ENCODE measurements around the gene IL9. TPM values are rescaled to one million over a fixed set of nuclear protein-coding genes. Genes with fewer than 3 reads are reported as not detected.

Gene IL9
- total and polyA plus RNA-seq, 2 of the 13 experiments (the other 11 are each of a cell fraction or from before 2014, with no cell fraction given), result not detected

DNA sequence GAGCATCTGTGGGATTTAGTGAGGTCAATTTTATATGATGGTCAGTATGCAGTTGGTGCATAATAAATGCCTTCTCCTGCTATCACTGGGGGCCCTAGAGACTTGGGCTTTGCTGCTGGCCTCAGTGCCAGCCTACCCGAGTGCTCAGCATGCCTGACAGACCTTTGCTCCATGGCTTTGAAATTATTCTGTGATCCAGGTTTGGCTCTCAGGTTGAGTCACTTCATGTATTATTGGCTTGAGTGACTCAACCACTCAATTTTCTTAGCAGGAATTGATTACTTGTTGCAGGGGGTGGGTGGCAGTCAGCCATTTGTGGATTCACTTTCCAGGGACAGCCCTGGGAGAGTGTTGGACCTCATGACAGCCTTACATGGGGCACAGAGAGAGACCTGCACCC is 47.7 kb downstream of the IL9 start:
- CTCF ChIA-PET (ENCODE audit: low intra/inter-chr PET ratio, low total read pairs), result no interaction called here
- no peak overlapping the region for H3K4me2 ChIP-seq (ENCODE audit: low read depth, low read length)
- POLR2A ChIA-PET, result no interaction called here
- ATAC-seq (no peak), FAIRE-seq (no peak), DNase-seq (ENCODE audit: low spot score) (no peak)
- H3K36me3 ChIP-seq (replicated peaks in 1 of 2; ENCODE audit: control insufficient read depth in 1 of 2, insufficient read depth in 2 of 2, low read length in 2 of 2), result no peaks in the 10 kb centered on the region
- no peak overlapping the region for H3K4me3 ChIP-seq (replicated peaks in 1 of 3; ENCODE audit: insufficient read depth in 1 of 3, low read depth in 2 of 3, low read length in 3 of 3)
- no TSS peak for BruUV-seq (replicated peaks)
- H3K9ac ChIP-seq (ENCODE audit: insufficient read depth, low read depth, low read length), result no peak overlapping the region
- H3K9me3 ChIP-seq (ENCODE audit: low read length), result no peaks in the 10 kb centered on the region
- no peak overlapping the region for H2AFZ ChIP-seq (ENCODE audit: low read length)
- no peaks in the 10 kb centered on the region for H4K20me1 ChIP-seq (ENCODE audit: insufficient read depth, low read length)
- intact Hi-C loops (cut with micrococcal nuclease; ENCODE audit: unreplicated experiment) (no loop called here), in situ Hi-C loops (cut with HindIII; ENCODE audit: extremely low pct_ligation_motif_present, low pct_unique_long_range_greater_than_20kb) (no loop called here)
- no peaks in the 10 kb centered on the region for H3K79me2 ChIP-seq (ENCODE audit: insufficient read depth, low read length)
- H3K4me1 ChIP-seq (ENCODE audit: insufficient read depth, low read length), result no peaks in the 10 kb centered on the region
- TF ChIP-seq, protein P1, sequence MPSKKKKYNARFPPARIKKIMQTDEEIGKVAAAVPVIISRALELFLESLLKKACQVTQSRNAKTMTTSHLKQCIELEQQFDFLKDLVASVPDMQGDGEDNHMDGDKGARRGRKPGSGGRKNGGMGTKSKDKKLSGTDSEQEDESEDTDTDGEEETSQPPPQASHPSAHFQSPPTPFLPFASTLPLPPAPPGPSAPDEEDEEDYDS (CRISPR knock-in tag; IDR thresholded peaks at IDR 0.05), result no peak
- TF ChIP-seq, protein P2, sequence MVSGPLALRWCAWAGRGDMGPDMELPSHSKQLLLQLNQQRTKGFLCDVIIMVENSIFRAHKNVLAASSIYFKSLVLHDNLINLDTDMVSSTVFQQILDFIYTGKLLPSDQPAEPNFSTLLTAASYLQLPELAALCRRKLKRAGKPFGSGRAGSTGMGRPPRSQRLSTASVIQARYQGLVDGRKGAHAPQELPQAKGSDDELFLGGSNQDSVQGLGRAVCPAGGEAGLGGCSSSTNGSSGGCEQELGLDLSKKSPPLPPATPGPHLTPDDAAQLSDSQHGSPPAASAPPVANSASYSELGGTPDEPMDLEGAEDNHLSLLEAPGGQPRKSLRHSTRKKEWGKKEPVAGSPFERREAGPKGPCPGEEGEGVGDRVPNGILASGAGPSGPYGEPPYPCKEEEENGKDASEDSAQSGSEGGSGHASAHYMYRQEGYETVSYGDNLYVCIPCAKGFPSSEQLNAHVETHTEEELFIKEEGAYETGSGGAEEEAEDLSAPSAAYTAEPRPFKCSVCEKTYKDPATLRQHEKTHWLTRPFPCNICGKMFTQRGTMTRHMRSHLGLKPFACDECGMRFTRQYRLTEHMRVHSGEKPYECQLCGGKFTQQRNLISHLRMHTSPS (CRISPR knock-in tag; IDR thresholded peaks at IDR 0.05; ENCODE audit: low read depth), result no peak
- TF ChIP-seq ZNF839 (CRISPR knock-in tag; IDR thresholded peaks at IDR 0.05; ENCODE audit: borderline replicate concordance), result no peak
- TF ChIP-seq, protein P3, sequence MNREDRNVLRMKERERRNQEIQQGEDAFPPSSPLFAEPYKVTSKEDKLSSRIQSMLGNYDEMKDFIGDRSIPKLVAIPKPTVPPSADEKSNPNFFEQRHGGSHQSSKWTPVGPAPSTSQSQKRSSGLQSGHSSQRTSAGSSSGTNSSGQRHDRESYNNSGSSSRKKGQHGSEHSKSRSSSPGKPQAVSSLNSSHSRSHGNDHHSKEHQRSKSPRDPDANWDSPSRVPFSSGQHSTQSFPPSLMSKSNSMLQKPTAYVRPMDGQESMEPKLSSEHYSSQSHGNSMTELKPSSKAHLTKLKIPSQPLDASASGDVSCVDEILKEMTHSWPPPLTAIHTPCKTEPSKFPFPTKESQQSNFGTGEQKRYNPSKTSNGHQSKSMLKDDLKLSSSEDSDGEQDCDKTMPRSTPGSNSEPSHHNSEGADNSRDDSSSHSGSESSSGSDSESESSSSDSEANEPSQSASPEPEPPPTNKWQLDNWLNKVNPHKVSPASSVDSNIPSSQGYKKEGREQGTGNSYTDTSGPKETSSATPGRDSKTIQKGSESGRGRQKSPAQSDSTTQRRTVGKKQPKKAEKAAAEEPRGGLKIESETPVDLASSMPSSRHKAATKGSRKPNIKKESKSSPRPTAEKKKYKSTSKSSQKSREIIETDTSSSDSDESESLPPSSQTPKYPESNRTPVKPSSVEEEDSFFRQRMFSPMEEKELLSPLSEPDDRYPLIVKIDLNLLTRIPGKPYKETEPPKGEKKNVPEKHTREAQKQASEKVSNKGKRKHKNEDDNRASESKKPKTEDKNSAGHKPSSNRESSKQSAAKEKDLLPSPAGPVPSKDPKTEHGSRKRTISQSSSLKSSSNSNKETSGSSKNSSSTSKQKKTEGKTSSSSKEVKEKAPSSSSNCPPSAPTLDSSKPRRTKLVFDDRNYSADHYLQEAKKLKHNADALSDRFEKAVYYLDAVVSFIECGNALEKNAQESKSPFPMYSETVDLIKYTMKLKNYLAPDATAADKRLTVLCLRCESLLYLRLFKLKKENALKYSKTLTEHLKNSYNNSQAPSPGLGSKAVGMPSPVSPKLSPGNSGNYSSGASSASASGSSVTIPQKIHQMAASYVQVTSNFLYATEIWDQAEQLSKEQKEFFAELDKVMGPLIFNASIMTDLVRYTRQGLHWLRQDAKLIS (CRISPR knock-in tag; IDR thresholded peaks at IDR 0.05), result no peak
- TF ChIP-seq ZSCAN31 (CRISPR knock-in tag; IDR thresholded peaks at IDR 0.05; ENCODE audit: low read depth), result no peak
- TF ChIP-seq ATF7-NPFF (CRISPR knock-in tag; IDR thresholded peaks at IDR 0.05; ENCODE audit: low read depth), result no peak
- 0% methylated on average over 1 of the region's 1 CpG for WGBS (ENCODE audit: low lambda C conversion rate)
- peaks cover 0 to 29% of the 10 kb centered on the region in 2 experiments; a peak in 3 of 5 replicates for H3K27me3 ChIP-seq (ENCODE audit: control insufficient read depth in 1 of 2, insufficient read depth in 2 of 2, low read length in 2 of 2)
- H3K27ac ChIP-seq (ENCODE audit: extremely low read length, insufficient read depth, low read length), result no peak overlapping the region
